Loucy (cell line): Measurements from ENCODE around the gene PCNT.

Source experiments
- H2AFZ ChIP-seq: fragments of 200-600 bp; sonication (generic); 2 replicates; pipeline ENCODE4 v1.6.0; 2016; ENCODE audit warnings: antibody characterized with exemption, mild to moderate bottlenecking, low read length, moderate library complexity
- H3F3A ChIP-seq: fragments of 200-600 bp; 2 replicates; pipeline ENCODE4 v1.6.0; 2016; ENCODE audit warnings: antibody characterized with exemption, low read depth, mild to moderate bottlenecking
- H3K27me3 ChIP-seq: fragments of 200-600 bp; sonication (generic); 2 replicates; pipeline ENCODE4 v1.6.1; 2014; ENCODE audit warnings: low read length, mild to moderate bottlenecking; ENCODE audit not compliant: insufficient read depth, poor library complexity, severe bottlenecking
- H3K36me3 ChIP-seq: fragments of 200-600 bp; sonication (generic); 2 replicates; pipeline ENCODE4 v1.6.1; 2016; ENCODE audit warnings: low read length; ENCODE audit not compliant: insufficient read depth
- H3K4me1 ChIP-seq: fragments of 200-600 bp; sonication (generic); 2 replicates; pipeline ENCODE4 v1.5.1; 2014; ENCODE audit warnings: low read length, mild to moderate bottlenecking; ENCODE audit not compliant: insufficient read depth, poor library complexity, severe bottlenecking
- H3K4me2 ChIP-seq: fragments of 200-600 bp; sonication (generic); 2 replicates; pipeline ENCODE4 v1.6.0; 2014; ENCODE audit warnings: antibody characterized with exemption, low read length, low read depth, mild to moderate bottlenecking; ENCODE audit not compliant: poor library complexity, severe bottlenecking
- H3K4me3 ChIP-seq: fragments of 200-600 bp; sonication (generic); 2 replicates; pipeline ENCODE4 v1.5.1; 2014; ENCODE audit warnings: low read length, mild to moderate bottlenecking, mixed read lengths; ENCODE audit not compliant: poor library complexity, severe bottlenecking
- H3K79me2 ChIP-seq: fragments of 200-600 bp; sonication (generic); 2 replicates; pipeline ENCODE4 v1.6.1; 2014; ENCODE audit warnings: low read length; ENCODE audit not compliant: insufficient read depth
- H3K9ac ChIP-seq: fragments of 200-600 bp; sonication (generic); 2 replicates; pipeline ENCODE4 v1.6.0; 2014; ENCODE audit warnings: mild to moderate bottlenecking, low read depth, low read length, moderate library complexity; ENCODE audit not compliant: poor library complexity, severe bottlenecking
- H3K9me2 ChIP-seq: fragments of 200-600 bp; sonication (generic); replicated peaks from 2 replicates; pipeline ENCODE4 v1.6.1; 2016; ENCODE audit warnings: low read depth, low read length, mixed read lengths
- H3K9me3 ChIP-seq: fragments of 200-600 bp; sonication (generic); 2 replicates; pipeline ENCODE4 v1.6.1; 2014; ENCODE audit warnings: mild to moderate bottlenecking, antibody characterized with exemption, low read length, low read depth; ENCODE audit not compliant: insufficient read depth
- H4K20me1 ChIP-seq: fragments of 200-600 bp; sonication (generic); 2 replicates; pipeline ENCODE4 v1.6.0; 2014; ENCODE audit warnings: antibody characterized with exemption, low read length, mild to moderate bottlenecking; ENCODE audit not compliant: insufficient read depth, poor library complexity, severe bottlenecking
- CTCF ChIP-seq: fragments of 200-600 bp; sonication (generic); conservative IDR thresholded peaks from 2 replicates; pipeline ENCODE4 v1.5.1; 2014; ENCODE audit warnings: mild to moderate bottlenecking, antibody characterized with exemption, low read length
- EZH2phosphoT487 ChIP-seq: fragments of 200-600 bp; IDR thresholded peaks from 2 replicates; pipeline ENCODE4 v1.6.1; 2018; ENCODE audit warnings: antibody characterized with exemption, mild to moderate bottlenecking, moderate library complexity, borderline replicate concordance

The PCNT gene

GRCh38 chr21:46434322-46434958 lies 110.5 kb downstream of the PCNT start:
- no peaks in the 10 kb centered on the region for H3F3A ChIP-seq
- H3K9me2 ChIP-seq, result no peaks in the 10 kb centered on the region
- H3K4me3 ChIP-seq, result no peak overlapping the region
- no peaks in the 10 kb centered on the region for H4K20me1 ChIP-seq
- no peak overlapping the region for H3K9ac ChIP-seq
- no peaks in the 10 kb centered on the region for H3K27me3 ChIP-seq
- TF ChIP-seq CTCF (no peak), EZH2phosphoT487 (no peak)
- H2AFZ ChIP-seq, result no peak overlapping the region
- H3K36me3 ChIP-seq, result peaks cover 68% of the 10 kb centered on the region; the same call in 1 of the 2 replicates
- no peaks in the 10 kb centered on the region for H3K9me3 ChIP-seq
- no peaks in the 10 kb centered on the region for H3K79me2 ChIP-seq
- no peak overlapping the region for H3K4me2 ChIP-seq
- H3K4me1 ChIP-seq, result no peaks in the 10 kb centered on the region

- no peaks in the 10 kb centered on the region for H3K9me3 ChIP-seq
- no peaks in the 10 kb centered on the region for H3K79me2 ChIP-seq
- H3K9me2 ChIP-seq, result no peaks in the 10 kb centered on the region
- no peak overlapping the region for H3K4me3 ChIP-seq
- H3K36me3 ChIP-seq, result peaks cover 72% of the 10 kb centered on the region
- H3K9ac ChIP-seq, result no peak overlapping the region
- H2AFZ ChIP-seq, result no peak overlapping the region
- no peaks in the 10 kb centered on the region for H3F3A ChIP-seq
- no peaks in the 10 kb centered on the region for H4K20me1 ChIP-seq
- H3K4me2 ChIP-seq, result no peak overlapping the region
- no peaks in the 10 kb centered on the region for H3K27me3 ChIP-seq
- H3K4me1 ChIP-seq, result no peaks in the 10 kb centered on the region
- no peak for TF ChIP-seq EZH2phosphoT487
Observed at GRCh38 chr21:46435786-46436227, 111.9 kb downstream of the PCNT start.

GRCh38 chr21:46436621-46437020 lies 112.7 kb downstream of the PCNT start:
- H3K9me3 ChIP-seq, result no peaks in the 10 kb centered on the region
- no peak overlapping the region for H3K4me2 ChIP-seq
- no peaks in the 10 kb centered on the region for H3K9me2 ChIP-seq
- H3K4me1 ChIP-seq, result no peaks in the 10 kb centered on the region
- H3K4me3 ChIP-seq, result no peak overlapping the region
- H2AFZ ChIP-seq, result no peak overlapping the region
- TF ChIP-seq CTCF (no peak), EZH2phosphoT487 (no peak)
- peaks cover 73% of the 10 kb centered on the region for H3K36me3 ChIP-seq
- H3K79me2 ChIP-seq, result no peaks in the 10 kb centered on the region
- no peaks in the 10 kb centered on the region for H3F3A ChIP-seq
- no peaks in the 10 kb centered on the region for H3K27me3 ChIP-seq
- no peaks in the 10 kb centered on the region for H4K20me1 ChIP-seq
- no peak overlapping the region for H3K9ac ChIP-seq

- Histone ChIP-seq H3K27me3 (no peaks in the 10 kb centered on the region), H3K4me1 (no peaks in the 10 kb centered on the region), H3K9ac (no peak overlapping the region), H3K79me2 (no peaks in the 10 kb centered on the region), H2AFZ (no peak overlapping the region), H3K36me3 (peaks cover 73% of the 10 kb centered on the region), H3K9me2 (no peaks in the 10 kb centered on the region), H3K4me2 (no peak overlapping the region), H3F3A (no peaks in the 10 kb centered on the region), H4K20me1 (no peaks in the 10 kb centered on the region), H3K9me3 (no peaks in the 10 kb centered on the region), H3K4me3 (no peak overlapping the region)
- no peak for TF ChIP-seq EZH2phosphoT487
- no peak for TF ChIP-seq CTCF
Observed at GRCh38 chr21:46437096-46437498, 113.1 kb downstream of the PCNT start.
